ENCODE measurements around the gene IL24. TPM values are rescaled to one million over a fixed set of nuclear protein-coding genes. Genes with fewer than 3 reads are reported as not detected.
"Not testable (repeated sequence)": the region's sequence is repeated elsewhere in the genome, so short reads cannot be mapped to it uniquely, and the experiment has no call there.

The IL24 gene
- total RNA-seq (2012; rRNA removed) = not detected in 2 replicates

- H3K27me3 ChIP-seq (ENCODE audit: control insufficient read depth, insufficient read depth, low read length) = no peaks in the 10 kb centered on the region
- no peaks in the 10 kb centered on the region for H3K36me3 ChIP-seq (ENCODE audit: insufficient read depth, low read length)
- peak within 1 kb of the TSS; percentile 59 for H3K9ac ChIP-seq (ENCODE audit: low read depth, low read length)
- H3K4me1 ChIP-seq (ENCODE audit: control insufficient read depth, insufficient read depth, low read length) = peaks cover 57% of the 10 kb centered on the region
- no peaks in the 10 kb centered on the region for H3K9me3 ChIP-seq (replicated peaks; ENCODE audit: low read length)
- H3K4me3 ChIP-seq (ENCODE audit: low read length) = peak within 1 kb of the TSS; percentile 52
- H3K4me2 ChIP-seq (ENCODE audit: low read length) = peak within 1 kb of the TSS; percentile 61
These were observed at the start of gene IL24 for GRCh38 chr1:206897175-206897574. Gene IL24 (plus strand): TSS chr1:206897443. CDS start chr1:206897833, 390 bp downstream.

GRCh38 chr1:206847946-206848345 is 49.3 kb upstream of the IL24 start:
- H3K9ac ChIP-seq (ENCODE audit: low read depth, low read length) = no peak overlapping the region
- H3K4me2 ChIP-seq (ENCODE audit: low read length) = no peak overlapping the region
- H3K9me3 ChIP-seq (replicated peaks; ENCODE audit: low read length) = no peaks in the 10 kb centered on the region
- no peaks in the 10 kb centered on the region for H3K36me3 ChIP-seq (ENCODE audit: insufficient read depth, low read length)
- no peaks in the 10 kb centered on the region for H3K4me1 ChIP-seq (ENCODE audit: control insufficient read depth, insufficient read depth, low read length)
- H3K4me3 ChIP-seq (ENCODE audit: low read length) = no peak overlapping the region
- peaks cover 12% of the 10 kb centered on the region for H3K27me3 ChIP-seq (ENCODE audit: control insufficient read depth, insufficient read depth, low read length)

- H3K4me2 ChIP-seq (ENCODE audit: low read length) = no peak overlapping the region
These were observed 46.8 kb upstream of the IL24 start for GRCh38 chr1:206850401-206850800.

GRCh38 chr1:206851341-206852010 is 45.8 kb upstream of the IL24 start:
- no peak overlapping the region for H3K9ac ChIP-seq (ENCODE audit: low read depth, low read length)
- H3K36me3 ChIP-seq (ENCODE audit: insufficient read depth, low read length) = no peaks in the 10 kb centered on the region
- H3K4me1 ChIP-seq (ENCODE audit: control insufficient read depth, insufficient read depth, low read length) = no peaks in the 10 kb centered on the region
- H3K9me3 ChIP-seq (replicated peaks; ENCODE audit: low read length) = no peaks in the 10 kb centered on the region
- H3K27me3 ChIP-seq (ENCODE audit: control insufficient read depth, insufficient read depth, low read length) = peaks cover 18% of the 10 kb centered on the region
- no peak overlapping the region for H3K4me2 ChIP-seq (ENCODE audit: low read length)
- H3K4me3 ChIP-seq (ENCODE audit: low read length) = no peak overlapping the region

More at GRCh38 chr1:206850401-206850800, 46.8 kb upstream of the IL24 start:
- H3K36me3 ChIP-seq (ENCODE audit: insufficient read depth, low read length) = no peaks in the 10 kb centered on the region
- no peaks in the 10 kb centered on the region for H3K9me3 ChIP-seq (replicated peaks; ENCODE audit: low read length)
- no peaks in the 10 kb centered on the region for H3K4me1 ChIP-seq (ENCODE audit: control insufficient read depth, insufficient read depth, low read length)
- H3K4me3 ChIP-seq (ENCODE audit: low read length) = no peak overlapping the region
- no peak overlapping the region for H3K9ac ChIP-seq (ENCODE audit: low read depth, low read length)
- H3K27me3 ChIP-seq (ENCODE audit: control insufficient read depth, insufficient read depth, low read length) = peaks cover 12% of the 10 kb centered on the region

- H3K9me3 ChIP-seq (replicated peaks; ENCODE audit: low read length); H3K4me2 ChIP-seq (ENCODE audit: low read length); H3K4me1 ChIP-seq (ENCODE audit: control insufficient read depth, insufficient read depth, low read length); H3K36me3 ChIP-seq (ENCODE audit: insufficient read depth, low read length); H3K4me3 ChIP-seq (ENCODE audit: low read length); H3K9ac ChIP-seq (ENCODE audit: low read depth, low read length): not testable (repeated sequence)
- peaks cover 27% of the 10 kb centered on the region for H3K27me3 ChIP-seq (ENCODE audit: control insufficient read depth, insufficient read depth, low read length)
These were observed 44.6 kb upstream of the IL24 start for GRCh38 chr1:206852662-206853061.

GRCh38 chr1:206853696-206854095 is 43.5 kb upstream of the IL24 start:
- H3K4me3 ChIP-seq (ENCODE audit: low read length); H3K4me1 ChIP-seq (ENCODE audit: control insufficient read depth, insufficient read depth, low read length); H3K9me3 ChIP-seq (replicated peaks; ENCODE audit: low read length); H3K36me3 ChIP-seq (ENCODE audit: insufficient read depth, low read length); H3K4me2 ChIP-seq (ENCODE audit: low read length); H3K9ac ChIP-seq (ENCODE audit: low read depth, low read length): not testable (repeated sequence)
- peaks cover 27% of the 10 kb centered on the region for H3K27me3 ChIP-seq (ENCODE audit: control insufficient read depth, insufficient read depth, low read length)

- Histone ChIP-seq H3K4me3 (ENCODE audit: low read length) (no peak overlapping the region), H3K9ac (ENCODE audit: low read depth, low read length) (no peak overlapping the region), H3K36me3 (ENCODE audit: insufficient read depth, low read length) (no peaks in the 10 kb centered on the region), H3K9me3 (replicated peaks; ENCODE audit: low read length) (no peaks in the 10 kb centered on the region), H3K4me1 (ENCODE audit: control insufficient read depth, insufficient read depth, low read length) (no peaks in the 10 kb centered on the region), H3K4me2 (ENCODE audit: low read length) (no peak overlapping the region), H3K27me3 (ENCODE audit: control insufficient read depth, insufficient read depth, low read length) (peaks cover 30% of the 10 kb centered on the region)
These were observed 42.7 kb upstream of the IL24 start for GRCh38 chr1:206854401-206855129.

GRCh38 chr1:206855859-206856258 is 41.4 kb upstream of the IL24 start:
- Histone ChIP-seq H3K4me3 (ENCODE audit: low read length) (no peak overlapping the region), H3K36me3 (ENCODE audit: insufficient read depth, low read length) (no peaks in the 10 kb centered on the region), H3K4me2 (ENCODE audit: low read length) (no peak overlapping the region), H3K9me3 (replicated peaks; ENCODE audit: low read length) (no peaks in the 10 kb centered on the region), H3K4me1 (ENCODE audit: control insufficient read depth, insufficient read depth, low read length) (no peaks in the 10 kb centered on the region), H3K9ac (ENCODE audit: low read depth, low read length) (no peak overlapping the region), H3K27me3 (ENCODE audit: control insufficient read depth, insufficient read depth, low read length) (peaks cover 33% of the 10 kb centered on the region)

GRCh38 chr1:206856674-206857464 is 40.4 kb upstream of the IL24 start:
- no peak overlapping the region for H3K9ac ChIP-seq (ENCODE audit: low read depth, low read length)
- no peaks in the 10 kb centered on the region for H3K9me3 ChIP-seq (replicated peaks; ENCODE audit: low read length)
- no peaks in the 10 kb centered on the region for H3K36me3 ChIP-seq (ENCODE audit: insufficient read depth, low read length)
- no peaks in the 10 kb centered on the region for H3K4me1 ChIP-seq (ENCODE audit: control insufficient read depth, insufficient read depth, low read length)
- H3K4me3 ChIP-seq (ENCODE audit: low read length) = no peak overlapping the region
- H3K4me2 ChIP-seq (ENCODE audit: low read length) = no peak overlapping the region
- H3K27me3 ChIP-seq (ENCODE audit: control insufficient read depth, insufficient read depth, low read length) = peaks cover 35% of the 10 kb centered on the region

GRCh38 chr1:206859082-206859521 is 38.1 kb upstream of the IL24 start:
- Histone ChIP-seq H3K27me3 (ENCODE audit: control insufficient read depth, insufficient read depth, low read length) (peaks cover 45% of the 10 kb centered on the region), H3K9ac (ENCODE audit: low read depth, low read length) (no peak overlapping the region), H3K4me1 (ENCODE audit: control insufficient read depth, insufficient read depth, low read length) (no peaks in the 10 kb centered on the region), H3K36me3 (ENCODE audit: insufficient read depth, low read length) (no peaks in the 10 kb centered on the region), H3K9me3 (replicated peaks; ENCODE audit: low read length) (no peaks in the 10 kb centered on the region), H3K4me2 (ENCODE audit: low read length) (no peak overlapping the region), H3K4me3 (ENCODE audit: low read length) (no peak overlapping the region)

- H3K4me1 ChIP-seq (ENCODE audit: control insufficient read depth, insufficient read depth, low read length) = no peaks in the 10 kb centered on the region
- no peaks in the 10 kb centered on the region for H3K36me3 ChIP-seq (ENCODE audit: insufficient read depth, low read length)
- no peak overlapping the region for H3K9ac ChIP-seq (ENCODE audit: low read depth, low read length)
- H3K9me3 ChIP-seq (replicated peaks; ENCODE audit: low read length) = no peaks in the 10 kb centered on the region
- no peak overlapping the region for H3K4me2 ChIP-seq (ENCODE audit: low read length)
- no peak overlapping the region for H3K4me3 ChIP-seq (ENCODE audit: low read length)
- peaks cover 45% of the 10 kb centered on the region for H3K27me3 ChIP-seq (ENCODE audit: control insufficient read depth, insufficient read depth, low read length)
These were observed 37.1 kb upstream of the IL24 start for GRCh38 chr1:206860165-206860564.
